Cerebellar cortex (tissue), 1 donor: ENCODE measurements around the gene MRGPRG.

ENCODE experiments used
- DNase-seq: peaks from one replicate; pipeline ENCODE4 v3.0.0-alpha.2; 2015; ENCODE audit warnings: low spot score

The MRGPRG gene

DNA sequence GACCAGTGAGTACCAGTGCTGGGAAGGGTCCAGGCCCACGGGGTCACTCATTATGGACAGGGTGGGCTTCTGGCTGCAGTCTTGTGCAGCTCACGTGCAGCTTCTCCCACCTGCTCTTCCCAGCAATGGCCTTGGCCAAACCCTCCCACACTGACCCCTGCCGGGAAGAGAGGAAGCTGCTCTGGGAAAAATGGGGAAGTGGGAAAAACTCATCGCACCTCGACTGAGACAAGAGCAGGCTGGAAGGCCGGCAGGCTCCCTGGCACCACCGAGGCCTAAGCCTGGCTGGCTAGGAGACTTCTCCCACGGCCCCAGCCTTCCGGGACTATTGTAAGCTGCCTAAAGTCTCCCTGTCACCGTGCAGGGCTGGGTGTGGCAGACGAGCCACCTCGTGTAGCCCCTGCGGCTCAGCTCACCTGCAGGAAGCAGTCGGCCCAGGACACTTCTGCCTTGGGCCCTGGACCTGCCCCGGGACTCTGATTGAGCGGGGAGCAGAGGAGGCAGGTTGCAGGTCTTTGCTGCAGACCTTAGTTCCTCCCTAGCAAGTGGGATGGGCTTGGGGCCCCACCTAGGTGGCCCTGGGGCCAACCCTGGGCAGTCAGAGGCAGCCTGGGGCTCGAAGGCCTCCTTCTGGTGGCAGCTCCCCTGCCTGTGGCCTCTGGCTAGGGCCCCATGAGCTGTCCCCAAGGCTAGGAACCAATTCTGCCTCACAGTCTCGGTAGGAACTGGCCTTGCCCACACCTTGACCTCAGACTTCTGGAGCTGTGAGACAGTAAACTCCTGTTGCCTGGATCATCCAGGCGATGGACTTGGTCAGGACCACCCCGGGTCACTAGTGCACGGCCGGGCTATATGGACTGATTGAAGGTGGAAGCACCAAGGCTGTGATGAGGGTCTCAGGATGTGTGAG lies 23.1 kb downstream of the MRGPRG start:
- peak; percentile 13 for DNase-seq

GRCh38 chr11:3194016-3194816 lies 24.4 kb downstream of the MRGPRG start:
- DNase-seq: no peak

GRCh38 chr11:3193373-3194015 lies 25.1 kb downstream of the MRGPRG start:
- no peak for DNase-seq

- no peak for DNase-seq
Measured at GRCh38 chr11:3192511-3193372, 25.9 kb downstream of the MRGPRG start.

GRCh38 chr11:3191586-3192324 lies 26.9 kb downstream of the MRGPRG start:
- DNase-seq: no peak

GRCh38 chr11:3190600-3190999 lies 28.0 kb downstream of the MRGPRG start:
- DNase-seq: no peak

DNA sequence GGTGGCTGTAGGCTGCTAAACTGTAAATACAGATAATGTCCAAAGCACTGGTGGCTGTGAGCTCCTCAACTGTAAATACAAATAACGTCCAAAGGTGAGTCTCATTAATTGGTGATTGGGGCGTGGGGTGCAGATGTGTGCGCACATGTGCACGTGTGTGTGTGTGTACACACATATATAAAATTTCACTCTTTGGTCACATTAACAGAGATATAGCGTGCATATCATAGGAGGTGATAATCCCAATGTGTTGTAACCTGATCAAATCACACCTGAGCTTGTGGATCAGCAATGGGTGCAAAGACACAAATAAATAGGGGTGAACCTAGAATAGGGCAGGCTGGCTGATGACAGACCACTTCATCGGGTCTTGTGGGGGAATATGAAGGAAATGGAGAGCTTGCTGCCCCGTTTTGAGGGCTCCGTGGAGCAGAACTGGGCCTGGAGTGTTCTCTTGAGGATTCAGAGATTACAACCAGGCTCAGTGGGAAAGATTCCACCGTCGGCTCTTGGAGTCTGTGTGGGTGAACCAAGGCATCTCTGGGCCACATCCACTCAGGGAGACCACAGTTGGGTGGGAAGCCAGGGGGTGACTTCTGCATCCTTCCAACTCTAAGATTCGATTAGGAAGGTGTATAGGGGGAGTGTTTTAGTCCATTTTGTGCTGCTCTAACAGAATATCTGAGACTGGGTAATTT lies 28.6 kb downstream of the MRGPRG start:
- no peak for DNase-seq

GRCh38 chr11:3189196-3189843 lies 29.3 kb downstream of the MRGPRG start:
- no peak for DNase-seq

GRCh38 chr11:3188496-3189195 lies 30.0 kb downstream of the MRGPRG start:
- DNase-seq: no peak

- no peak for DNase-seq
Measured at GRCh38 chr11:3186166-3186953, 32.3 kb downstream of the MRGPRG start.

DNA sequence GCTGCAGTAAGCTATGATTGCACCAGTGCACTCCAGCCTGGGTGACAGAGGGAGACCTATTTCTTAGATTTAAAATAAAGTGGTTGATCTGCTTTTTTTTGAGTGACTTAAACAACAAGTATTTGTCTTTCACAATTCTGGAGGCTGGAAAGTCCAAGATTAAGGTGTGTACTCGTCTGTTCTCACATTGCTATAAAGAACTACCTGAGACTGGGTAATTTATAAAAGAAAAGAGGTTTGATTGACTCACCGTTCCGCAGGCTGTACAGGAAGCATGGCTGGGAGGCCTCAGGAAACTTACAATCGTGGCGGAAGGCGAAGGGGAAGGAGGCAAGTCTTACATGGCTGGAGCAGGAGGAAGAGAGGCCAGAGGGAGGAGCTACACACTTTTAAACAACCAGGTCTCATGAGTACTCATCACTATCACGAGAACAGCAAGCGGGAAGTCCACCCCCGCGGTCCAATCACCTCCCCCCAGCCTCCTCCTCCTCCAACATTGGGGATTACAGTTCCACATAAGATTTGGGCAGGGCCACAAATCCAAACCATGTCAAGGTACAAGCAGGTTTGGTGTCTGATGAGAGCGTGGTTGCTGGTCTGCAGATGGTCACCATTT lies 33.8 kb downstream of the MRGPRG start:
- no peak for DNase-seq

DNA sequence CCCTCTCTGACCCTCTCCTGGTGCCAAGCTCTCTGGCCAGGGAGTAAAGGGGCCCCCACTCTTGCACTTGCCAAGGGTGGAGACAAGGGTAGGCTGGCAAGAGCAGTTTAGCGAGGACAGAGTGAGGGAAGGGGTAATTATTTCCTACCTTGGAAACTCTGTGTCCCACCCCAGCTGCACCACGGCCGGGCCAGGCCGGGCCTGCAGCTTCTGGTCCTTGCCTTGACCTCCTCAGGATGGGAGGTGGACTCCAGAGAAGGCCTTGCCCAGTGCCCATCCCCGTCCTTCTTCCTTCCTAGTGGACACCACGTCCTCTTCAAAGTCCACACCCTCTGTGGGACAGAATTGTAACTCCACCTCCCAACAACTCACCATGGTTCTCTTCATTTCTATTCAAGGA lies 35.1 kb downstream of the MRGPRG start:
- no peak for DNase-seq

DNA sequence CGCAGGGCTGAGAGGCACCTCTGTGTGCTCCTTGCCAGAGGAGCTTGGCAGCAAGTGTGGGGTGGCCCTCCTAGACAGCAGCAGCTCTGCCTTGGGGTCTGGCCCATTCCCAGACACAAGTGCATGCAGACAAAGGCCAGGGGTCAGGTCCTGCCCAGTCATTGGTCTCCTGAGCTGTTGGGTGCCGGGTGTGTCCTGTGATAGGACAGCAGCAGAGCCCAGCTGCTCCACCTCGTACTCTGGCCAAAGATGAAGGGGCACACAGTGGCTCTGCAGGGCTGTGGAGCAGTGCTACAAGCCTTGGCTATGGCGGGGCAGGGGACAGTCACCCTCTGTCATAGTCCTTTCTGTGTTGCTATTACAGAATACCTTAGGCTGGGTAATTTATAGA lies 36.2 kb downstream of the MRGPRG start:
- no peak for DNase-seq

DNA sequence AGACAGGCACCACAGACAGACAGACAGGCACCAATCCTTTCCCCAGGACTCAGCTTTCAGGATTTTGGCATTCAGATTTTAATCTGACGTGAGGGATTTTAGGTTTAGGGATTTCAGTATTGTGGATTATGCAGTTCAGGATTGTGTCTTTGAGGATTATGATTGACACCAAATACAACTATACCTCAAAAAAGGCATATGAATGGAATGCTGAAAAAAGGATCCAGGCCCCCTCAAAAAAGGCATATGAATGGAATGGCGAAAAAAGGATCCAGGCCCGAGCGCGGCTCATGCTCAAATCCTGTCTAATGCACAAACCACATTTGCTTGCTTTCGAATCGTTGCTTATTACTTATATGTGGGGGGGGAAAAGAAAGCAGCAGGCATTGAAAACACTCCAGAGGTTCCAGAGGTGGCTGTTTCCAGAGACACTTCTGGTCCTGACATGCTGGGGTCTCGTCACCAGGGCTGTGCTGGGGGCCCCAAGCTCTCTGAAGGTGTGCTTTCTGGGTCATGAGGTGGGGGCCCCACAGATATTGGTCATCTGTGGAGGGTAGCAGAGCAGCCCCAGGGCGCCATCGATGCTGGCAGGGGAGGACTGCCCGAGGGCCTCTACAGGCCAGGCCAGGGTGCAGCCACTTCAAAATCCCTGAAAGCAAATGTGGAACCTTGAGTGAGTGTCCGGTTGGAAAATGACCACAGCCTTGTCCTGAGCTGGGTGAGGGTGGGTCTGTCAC lies 36.7 kb downstream of the MRGPRG start:
- DNase-seq: no peak

GRCh38 chr11:3180869-3181268 lies 37.7 kb downstream of the MRGPRG start:
- no peak for DNase-seq

DNA sequence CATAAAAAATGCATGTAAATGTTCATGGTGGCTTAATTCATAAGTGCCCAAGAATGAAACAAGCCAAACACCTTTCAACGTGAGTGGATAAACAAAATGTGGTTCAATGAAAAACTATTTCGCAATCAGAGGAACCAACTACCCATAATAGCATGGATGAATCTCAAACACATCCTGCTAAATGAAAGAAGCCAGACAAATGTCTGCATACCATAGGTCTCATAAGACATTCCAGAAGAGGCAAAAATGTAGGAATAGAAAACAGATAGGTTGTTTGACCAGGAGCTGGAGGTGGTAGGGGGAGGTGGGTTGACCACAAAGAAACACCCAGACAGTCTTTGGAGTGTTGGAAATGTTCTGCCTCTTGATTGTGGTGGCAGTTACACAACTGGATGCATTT lies 40.3 kb downstream of the MRGPRG start:
- DNase-seq: no peak

DNA sequence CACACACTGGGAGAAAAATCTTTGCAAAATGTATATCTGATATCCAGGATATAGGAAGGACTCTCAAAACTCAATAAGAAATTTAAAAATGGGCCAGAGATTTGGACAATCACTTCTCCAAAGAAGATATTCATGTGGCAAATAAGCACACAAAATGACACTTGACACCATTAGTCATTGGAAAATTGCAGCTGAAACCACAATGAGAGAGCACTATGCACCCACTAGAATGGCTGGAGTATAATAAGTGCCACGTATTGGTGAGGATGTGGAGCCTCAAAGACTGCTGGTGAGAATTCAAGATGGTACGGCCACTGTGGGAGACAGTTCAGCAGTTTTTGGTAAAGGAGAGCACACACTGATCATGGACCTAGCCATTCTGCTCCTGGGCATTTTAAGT lies 40.7 kb downstream of the MRGPRG start:
- no peak for DNase-seq
